Inflammatory macrophage treated with lipopolysaccharide for 1 hour (primary cell): ENCODE results near the gene CTBS.
"Not testable (repeated sequence)": the region's sequence is repeated elsewhere in the genome, so short reads cannot be mapped to it uniquely, and the experiment has no call there.

ENCODE experiments used
- DNase-seq, 2 donors: peaks; one replicate each; pipeline ENCODE4 v3.0.0-alpha.2; 2020 to 2022

Gene CTBS

GRCh38 chr1:84573967-84574842 lies at the start of gene CTBS:
TSS of gene CTBS (minus strand) at chr1:84574440. CDS start at chr1:84574415, 25 bp downstream.
- peak; percentile 87 to 97 for DNase-seq

- no peak for DNase-seq
Observed at GRCh38 chr1:84621553-84621952, 47.3 kb upstream of the CTBS start.

GRCh38 chr1:84620720-84621313 lies 46.6 kb upstream of the CTBS start:
- DNase-seq, result peak; percentile 67 to 87

GRCh38 chr1:84619383-84620102 lies 45.3 kb upstream of the CTBS start:
- DNase-seq, result peak; percentile 71 to 88

- DNase-seq, result no peak
Observed at GRCh38 chr1:84617349-84617748, 43.1 kb upstream of the CTBS start.

GRCh38 chr1:84615790-84616189 lies 41.5 kb upstream of the CTBS start:
- DNase-seq, result peak; percentile 7 to 39

GRCh38 chr1:84613887-84614286 lies 39.6 kb upstream of the CTBS start:
- no peak for DNase-seq

GRCh38 chr1:84613026-84613425 lies 38.8 kb upstream of the CTBS start:
- DNase-seq, result no peak

- no peak for DNase-seq
Observed at GRCh38 chr1:84611796-84612195, 37.6 kb upstream of the CTBS start.

GRCh38 chr1:84611091-84611490 lies 36.9 kb upstream of the CTBS start:
- no peak for DNase-seq

GRCh38 chr1:84606977-84607376 lies 32.7 kb upstream of the CTBS start:
- DNase-seq, result no peak

- no peak for DNase-seq
Observed at GRCh38 chr1:84605157-84605556, 30.9 kb upstream of the CTBS start.

- DNase-seq, result no peak
Observed at GRCh38 chr1:84603941-84604830, 29.9 kb upstream of the CTBS start.

GRCh38 chr1:84603223-84603622 lies 29.0 kb upstream of the CTBS start:
- no peak for DNase-seq

- no peak for DNase-seq
Observed at GRCh38 chr1:84600796-84601195, 26.6 kb upstream of the CTBS start.

- DNase-seq, result no peak
Observed at GRCh38 chr1:84598846-84599741, 24.9 kb upstream of the CTBS start.

- DNase-seq, result no peak
Observed at GRCh38 chr1:84598418-84598817, 24.2 kb upstream of the CTBS start.

GRCh38 chr1:84597011-84597410 lies 22.8 kb upstream of the CTBS start:
- no peak for DNase-seq

GRCh38 chr1:84594959-84595358 lies 20.7 kb upstream of the CTBS start:
- DNase-seq, result not testable (repeated sequence)

GRCh38 chr1:84587099-84587498 lies 12.9 kb upstream of the CTBS start:
- no peak for DNase-seq

GRCh38 chr1:84585803-84586202 lies 11.6 kb upstream of the CTBS start:
- no peak for DNase-seq

GRCh38 chr1:84584126-84584525 lies 9.9 kb upstream of the CTBS start:
- DNase-seq, result no peak
